ACC112 (cell line): ENCODE measurements around the gene ZNF423.

ENCODE experiments used
- H2AFZ ChIP-seq: fragments of 200-600 bp; sonication (generic); one replicate; pipeline ENCODE4 v1.6.0; 2017; ENCODE audit warnings: antibody characterized with exemption, low read length; ENCODE audit not compliant: unreplicated experiment
- H3K27ac ChIP-seq: fragments of 200-600 bp; sonication (generic); 2 replicates; pipeline ENCODE4 v1.5.1; 2014; ENCODE audit warnings: low read depth, mild to moderate bottlenecking, antibody characterized with exemption, low read length, moderate library complexity
- H3K27me3 ChIP-seq: fragments of 200-600 bp; sonication (generic); 2 replicates; pipeline ENCODE4 v1.6.1; 2014; ENCODE audit warnings: mild to moderate bottlenecking, antibody characterized with exemption, low read length, moderate library complexity, mixed read lengths; ENCODE audit not compliant: insufficient read depth
- H3K36me3 ChIP-seq: fragments of 200-600 bp; sonication (generic); 2 replicates; pipeline ENCODE4 v1.6.1; 2016; ENCODE audit warnings: mild to moderate bottlenecking, antibody characterized with exemption, low read length, moderate library complexity, mixed read lengths; ENCODE audit not compliant: insufficient read depth
- H3K4me1 ChIP-seq: fragments of 200-600 bp; sonication (generic); one replicate; pipeline ENCODE4 v1.6.1; 2016; ENCODE audit warnings: low read length, mixed read lengths; ENCODE audit not compliant: insufficient read depth, unreplicated experiment, control insufficient read depth
- H3K4me3 ChIP-seq: fragments of 200-600 bp; sonication (generic); 2 replicates; pipeline ENCODE4 v1.5.1; 2014; ENCODE audit warnings: mild to moderate bottlenecking, low read depth, low read length
- H3K79me2 ChIP-seq: fragments of 200-600 bp; sonication (generic); one replicate; pipeline ENCODE4 v1.6.0; 2016; ENCODE audit warnings: low read length; ENCODE audit not compliant: control insufficient read depth, unreplicated experiment, insufficient read depth

The ZNF423 gene

DNA sequence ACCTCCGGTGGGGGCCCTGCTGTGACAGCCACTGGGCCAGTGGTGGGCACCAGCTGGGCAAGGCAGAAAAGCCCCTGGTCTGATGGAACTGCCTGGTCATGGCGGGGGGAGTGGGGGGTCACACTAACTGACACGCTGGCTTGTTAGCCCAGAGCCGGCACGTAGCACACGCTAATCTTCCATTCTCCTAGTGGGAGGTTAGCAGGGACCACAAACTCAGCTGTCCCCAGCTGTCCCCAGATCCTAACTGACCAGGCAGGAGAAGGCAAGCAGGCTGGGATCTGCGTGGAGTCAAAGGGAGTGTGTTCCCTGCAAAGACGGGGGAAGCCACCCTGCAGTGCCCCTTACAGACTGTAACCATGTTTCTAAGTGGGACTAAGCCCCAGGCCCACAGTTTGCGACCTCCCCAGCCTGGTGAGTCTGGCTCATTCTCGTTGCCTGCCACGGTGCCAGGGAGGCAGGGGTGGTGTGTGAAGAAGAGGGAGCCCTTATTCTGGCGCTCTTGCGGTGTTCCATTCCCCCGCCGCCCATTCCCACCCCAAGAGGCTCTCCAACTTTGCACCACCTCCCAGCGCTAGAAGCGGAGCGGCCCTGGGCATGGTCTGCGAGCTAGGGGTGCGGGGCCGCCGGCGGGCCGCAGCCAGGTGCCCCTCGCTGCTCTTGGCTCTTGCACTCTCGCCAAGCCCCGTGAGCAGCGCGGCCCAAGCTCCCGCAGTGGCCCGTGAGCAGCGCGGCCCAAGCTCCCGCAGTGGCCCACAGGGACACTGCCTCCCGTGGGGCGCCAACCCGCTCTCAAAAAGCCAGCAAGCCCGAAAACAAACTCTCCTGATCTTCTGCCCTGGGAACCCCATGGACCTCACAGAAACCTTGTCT is 12.1 kb upstream of the ZNF423 start:
- Histone ChIP-seq H3K36me3 (no peaks in the 10 kb centered on the region), H3K4me1 (no peaks in the 10 kb centered on the region), H3K27me3 (peaks cover 43% of the 10 kb centered on the region), H3K27ac (no peak overlapping the region), H3K79me2 (no peaks in the 10 kb centered on the region), H2AFZ (no peak overlapping the region), H3K4me3 (no peak overlapping the region)

- no peak overlapping the region for H3K4me3 ChIP-seq
- peaks cover 44% of the 10 kb centered on the region for H3K27me3 ChIP-seq
- no peaks in the 10 kb centered on the region for H3K79me2 ChIP-seq
- H3K27ac ChIP-seq, result no peak overlapping the region
- no peaks in the 10 kb centered on the region for H3K4me1 ChIP-seq
- no peak overlapping the region for H2AFZ ChIP-seq
- no peaks in the 10 kb centered on the region for H3K36me3 ChIP-seq
Measured at GRCh38 chr16:49867234-49867633, 11.3 kb upstream of the ZNF423 start.

DNA sequence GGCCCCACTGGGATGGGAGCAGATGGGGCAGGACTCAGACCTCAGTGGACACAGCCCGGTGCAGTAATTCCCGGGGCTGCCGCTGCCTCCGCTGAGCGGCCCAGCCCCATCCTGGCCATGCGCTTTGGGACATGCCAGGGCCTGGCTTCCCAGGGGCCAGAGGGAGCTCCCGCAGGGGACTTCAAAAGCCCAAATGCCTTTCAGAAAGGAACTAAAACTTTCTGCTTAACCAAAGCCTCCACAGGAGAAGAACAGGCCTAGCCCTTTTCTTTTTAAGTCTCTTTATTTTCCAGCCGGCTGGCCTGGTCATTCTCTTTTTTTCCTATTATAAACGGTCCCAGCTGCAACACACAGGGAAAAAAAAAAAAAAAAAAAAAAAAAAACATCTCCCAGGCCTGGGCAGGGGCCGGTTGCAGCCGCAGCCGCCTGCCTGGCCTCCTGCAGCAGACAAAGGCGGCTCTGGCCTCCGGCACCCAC is 10.7 kb upstream of the ZNF423 start:
- Histone ChIP-seq H3K27me3 (peaks cover 48% of the 10 kb centered on the region), H3K36me3 (no peaks in the 10 kb centered on the region), H3K4me1 (no peaks in the 10 kb centered on the region), H2AFZ (no peak overlapping the region), H3K4me3 (no peak overlapping the region), H3K27ac (no peak overlapping the region), H3K79me2 (no peaks in the 10 kb centered on the region)

- Histone ChIP-seq H3K36me3 (no peaks in the 10 kb centered on the region), H3K27me3 (peaks cover 27% of the 10 kb centered on the region), H3K4me3 (no peak overlapping the region), H3K27ac (no peak overlapping the region), H3K4me1 (no peaks in the 10 kb centered on the region), H2AFZ (no peak overlapping the region), H3K79me2 (no peaks in the 10 kb centered on the region)
Measured at GRCh38 chr16:49862694-49863093, 6.8 kb upstream of the ZNF423 start.

DNA sequence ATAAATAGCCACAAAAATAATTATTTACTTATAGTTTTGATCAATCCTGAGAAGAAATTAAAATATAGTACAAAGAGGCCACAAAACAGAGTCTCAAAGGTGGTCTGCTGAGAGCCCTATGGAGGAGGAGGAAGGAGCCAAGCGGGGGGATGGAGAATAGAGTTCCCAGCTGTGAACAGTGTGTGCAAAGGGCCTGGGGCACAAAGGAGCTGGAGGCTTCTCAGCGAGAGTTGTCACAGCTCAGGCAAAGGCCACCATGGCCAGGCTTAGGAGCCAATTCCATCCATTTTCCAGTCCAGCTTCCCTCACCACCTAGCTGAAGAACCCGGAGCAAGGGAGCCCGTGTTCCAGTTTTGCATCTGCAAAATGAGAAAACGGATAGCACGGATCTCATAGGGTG is 5.4 kb upstream of the ZNF423 start:
- no peak overlapping the region for H3K27ac ChIP-seq
- H3K27me3 ChIP-seq, result peaks cover 30% of the 10 kb centered on the region
- no peaks in the 10 kb centered on the region for H3K4me1 ChIP-seq
- no peak overlapping the region for H3K4me3 ChIP-seq
- no peaks in the 10 kb centered on the region for H3K79me2 ChIP-seq
- H2AFZ ChIP-seq, result no peak overlapping the region
- no peaks in the 10 kb centered on the region for H3K36me3 ChIP-seq

DNA sequence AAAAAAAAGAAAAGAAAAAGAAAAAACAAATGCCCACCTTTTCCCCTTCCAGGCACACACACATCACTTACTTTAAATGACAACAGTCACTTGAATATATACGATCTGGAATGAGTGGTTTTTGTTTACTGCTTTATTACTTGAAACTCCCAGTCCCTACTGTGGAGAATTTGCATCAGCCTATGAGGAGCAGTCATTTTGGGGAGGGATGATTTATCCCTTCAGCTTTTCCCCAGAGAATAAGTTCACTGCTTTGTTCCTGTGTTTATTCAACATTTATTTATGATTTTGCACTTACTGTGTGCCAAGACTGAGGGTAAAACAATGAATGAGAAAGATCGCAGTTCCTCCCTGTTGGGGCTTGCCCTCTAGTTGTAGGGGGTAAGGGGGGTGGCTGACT is 4.7 kb upstream of the ZNF423 start:
- Histone ChIP-seq H3K27me3 (peaks cover 30% of the 10 kb centered on the region), H3K4me3 (no peak overlapping the region), H3K79me2 (no peaks in the 10 kb centered on the region), H2AFZ (no peak overlapping the region), H3K27ac (no peak overlapping the region), H3K4me1 (no peaks in the 10 kb centered on the region), H3K36me3 (no peaks in the 10 kb centered on the region)

GRCh38 chr16:49859125-49859811 is 3.4 kb upstream of the ZNF423 start:
- no peaks in the 10 kb centered on the region for H3K79me2 ChIP-seq
- H3K4me3 ChIP-seq, result peak overlapping the region; percentile 83
- peaks cover 21% of the 10 kb centered on the region for H3K27me3 ChIP-seq
- H3K36me3 ChIP-seq, result no peaks in the 10 kb centered on the region
- H2AFZ ChIP-seq, result no peak overlapping the region
- no peak overlapping the region for H3K27ac ChIP-seq
- no peaks in the 10 kb centered on the region for H3K4me1 ChIP-seq

- no peaks in the 10 kb centered on the region for H3K36me3 ChIP-seq
- peaks cover 15% of the 10 kb centered on the region for H3K27me3 ChIP-seq
- peak overlapping the region; percentile 83 for H3K4me3 ChIP-seq
- peaks cover 6% of the 10 kb centered on the region for H3K4me1 ChIP-seq
- H3K27ac ChIP-seq, result no peak overlapping the region
- H2AFZ ChIP-seq, result no peak overlapping the region
- H3K79me2 ChIP-seq, result peaks cover 5% of the 10 kb centered on the region
Measured at GRCh38 chr16:49858200-49859124, 2.5 kb upstream of the ZNF423 start.

DNA sequence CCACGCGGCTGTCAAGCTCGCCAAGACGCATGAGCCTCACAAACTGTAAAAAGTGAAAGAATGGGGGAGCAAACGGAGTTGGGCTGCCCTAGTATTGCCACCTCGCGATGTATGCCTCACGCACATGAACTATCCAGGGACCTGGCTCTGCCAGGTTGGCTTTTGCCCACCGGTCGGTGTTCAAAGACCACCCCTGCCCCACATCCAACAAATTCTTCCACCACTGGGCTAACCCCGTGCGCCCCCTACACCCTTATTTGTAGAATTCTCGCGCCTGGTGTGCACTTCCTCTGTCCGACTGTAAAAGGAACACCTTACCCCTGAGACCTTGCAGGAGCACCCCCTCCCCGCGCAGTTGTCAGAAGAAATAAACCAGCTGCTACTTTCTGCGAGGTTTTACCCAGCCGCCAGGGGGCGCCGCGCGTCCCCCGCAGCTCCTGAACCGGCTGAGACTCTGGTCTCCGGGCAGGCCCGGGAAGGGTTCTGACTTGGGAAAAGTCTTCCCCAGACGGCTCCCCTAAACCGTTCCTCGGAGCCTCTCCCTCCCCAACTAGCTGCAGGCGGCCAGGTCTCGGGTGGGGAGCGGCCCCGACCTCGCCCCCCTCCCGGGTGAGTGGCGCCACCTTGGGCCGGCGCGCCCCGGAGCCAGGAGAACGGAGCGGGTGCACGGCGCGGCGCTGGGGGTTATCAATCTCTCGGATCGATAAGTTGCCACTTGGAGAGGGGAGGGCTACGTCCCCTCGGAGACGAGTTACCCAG is 1.7 kb upstream of the ZNF423 start:
- no peaks in the 10 kb centered on the region for H3K36me3 ChIP-seq
- peaks cover 9% of the 10 kb centered on the region for H3K79me2 ChIP-seq
- H3K4me3 ChIP-seq, result peak overlapping the region; percentile 83
- H3K27me3 ChIP-seq, result peaks cover 13% of the 10 kb centered on the region; the same call in 1 of the 2 replicates
- H3K27ac ChIP-seq, result no peak overlapping the region
- peaks cover 9% of the 10 kb centered on the region for H3K4me1 ChIP-seq
- H2AFZ ChIP-seq, result peak overlapping the region; percentile 62
